Neural cell (in vitro differentiated cells): Measurements from ENCODE around the gene TFR2. TPM values are rescaled to one million over a fixed set of nuclear protein-coding genes. Genes with fewer than 3 reads are reported as not detected.

Source experiments
- H2AFZ ChIP-seq: fragments of 200-600, 300-800 bp; sonication (generic), shearing (Covaris generic); 2 replicates; pipeline ENCODE4 v1.6.0; 2014; ENCODE audit warnings: low read depth, mild to moderate bottlenecking, antibody characterized with exemption, low read length, moderate library complexity
- H3F3A ChIP-seq: fragments of 200-600 bp; shearing (Covaris generic); 2 replicates; pipeline ENCODE4 v1.6.1; 2016; ENCODE audit warnings: mild to moderate bottlenecking, moderate library complexity, mixed read lengths, antibody characterized with exemption, low read length; ENCODE audit not compliant: insufficient read depth, poor library complexity, severe bottlenecking
- H3K27ac ChIP-seq: fragments of 200-600, 300-800 bp; sonication (generic), shearing (Covaris generic); 2 replicates; pipeline ENCODE4 v1.5.1; 2014; ENCODE audit warnings: mild to moderate bottlenecking, low read length, moderate library complexity
- H3K27me3 ChIP-seq: fragments of 300-800, 200-600 bp; sonication (generic), shearing (Covaris generic); 2 replicates; pipeline ENCODE4 v1.6.0; 2014; ENCODE audit warnings: mild to moderate bottlenecking, low read depth, low read length, moderate library complexity; ENCODE audit not compliant: insufficient read depth
- H3K36me3 ChIP-seq: fragments of 300-800, 200-600 bp; sonication (generic), shearing (Covaris generic); 2 replicates; pipeline ENCODE4 v1.5.1; 2014; ENCODE audit warnings: mild to moderate bottlenecking, antibody characterized with exemption, low read length, moderate library complexity; ENCODE audit not compliant: insufficient read depth
- H3K4me2 ChIP-seq: fragments of 300-800, 200-600 bp; sonication (generic), shearing (Covaris generic); 2 replicates; pipeline ENCODE4 v1.6.0; 2014; ENCODE audit warnings: mild to moderate bottlenecking, low read length
- H3K4me3 ChIP-seq: fragments of 300-800, 200-600 bp; sonication (generic), shearing (Covaris generic); 2 replicates; pipeline ENCODE4 v1.5.1; 2014; ENCODE audit warnings: mild to moderate bottlenecking, low read length, moderate library complexity
- H3K79me2 ChIP-seq: fragments of 200-600 bp; shearing (Covaris generic); replicated peaks from 2 replicates; pipeline ENCODE4 v1.6.0; 2014; ENCODE audit warnings: mild to moderate bottlenecking, low read length, moderate library complexity; ENCODE audit not compliant: insufficient read depth
- H3K9ac ChIP-seq: fragments of 300-800, 200-600 bp; sonication (generic), shearing (Covaris generic); 2 replicates; pipeline ENCODE4 v1.6.1; 2016; ENCODE audit warnings: mild to moderate bottlenecking, low read length, mixed read lengths
- H3K9me2 ChIP-seq: fragments of 200-600 bp; shearing (Covaris generic); 2 replicates; pipeline ENCODE4 v1.6.1; 2016; ENCODE audit warnings: mild to moderate bottlenecking, low read length, mixed read lengths; ENCODE audit not compliant: insufficient read depth
- H3K9me3 ChIP-seq: fragments of 200-600, 300-800 bp; sonication (generic), shearing (Covaris generic); 2 replicates; pipeline ENCODE4 v1.6.1; 2016; ENCODE audit warnings: mild to moderate bottlenecking, mixed run types, low read length, moderate library complexity, mixed read lengths
- H4K20me1 ChIP-seq: fragments of 200-600 bp; shearing (Covaris generic); 2 replicates; pipeline ENCODE4 v1.6.1; 2016; ENCODE audit warnings: mild to moderate bottlenecking, mixed run types; ENCODE audit not compliant: insufficient read depth
- CTCF ChIP-seq: fragments of 450-650 bp; IDR thresholded peaks from 2 replicates; pipeline ENCODE4 v1.5.1; 2014; ENCODE audit warnings: antibody characterized with exemption, mild to moderate bottlenecking, moderate library complexity; ENCODE audit not compliant: poor library complexity, severe bottlenecking
- EP300 ChIP-seq: fragments of 450-650 bp; conservative IDR thresholded peaks from 2 replicates; pipeline ENCODE4 v1.6.1; 2014; ENCODE audit warnings: antibody characterized with exemption, mild to moderate bottlenecking, moderate library complexity; ENCODE audit not compliant: poor library complexity, severe bottlenecking
- EZH2 ChIP-seq: fragments of 200-600, 300-800 bp; shearing (Covaris generic), sonication (generic); IDR thresholded peaks from 2 replicates; pipeline ENCODE4 v1.6.1; 2014; ENCODE audit warnings: antibody characterized with exemption, low read length, borderline replicate concordance, mild to moderate bottlenecking; ENCODE audit not compliant: insufficient read depth, poor library complexity, severe bottlenecking
- MXI1 ChIP-seq: fragments of 450-650 bp; conservative IDR thresholded peaks from 2 replicates; pipeline ENCODE4 v1.6.1; 2014; ENCODE audit warnings: antibody characterized with exemption, mild to moderate bottlenecking; ENCODE audit not compliant: poor library complexity, severe bottlenecking
- POLR2AphosphoS5 ChIP-seq: IDR thresholded peaks from 2 replicates; pipeline ENCODE4 v1.6.1; 2012
- RAD21 ChIP-seq: fragments of 450-650 bp; conservative IDR thresholded peaks from 2 replicates; pipeline ENCODE4 v1.6.1; 2014; ENCODE audit warnings: antibody characterized with exemption, mild to moderate bottlenecking, moderate library complexity
- REST ChIP-seq: IDR thresholded peaks from 2 replicates; pipeline ENCODE4 v1.6.1; 2012; ENCODE audit warnings: borderline replicate concordance
- SMC3 ChIP-seq: fragments of 450-650 bp; conservative IDR thresholded peaks from 2 replicates; pipeline ENCODE4 v1.6.1; 2014; ENCODE audit warnings: antibody characterized with exemption, mild to moderate bottlenecking, moderate library complexity; ENCODE audit not compliant: poor library complexity
- TAF1 ChIP-seq: IDR thresholded peaks from 2 replicates; pipeline ENCODE4 v1.6.1; 2012; ENCODE audit warnings: low read depth
- polyA plus RNA-seq: library from polyadenylated mRNA; depleted of rRNA; stranded (reverse); fragments of >200 nt; gene quantifications from 2 replicates; pipeline ENCODE4 v1.2.3, GENCODE V29; 2014

Gene TFR2
- polyA plus RNA-seq, 1 donor from 2014 or later, result 21.0 TPM

- Histone ChIP-seq H3F3A (no peaks in the 10 kb centered on the region), H3K9me2 (no peaks in the 10 kb centered on the region), H3K4me2 (peak overlapping the region; percentile 59), H3K79me2 (peaks cover 28% of the 10 kb centered on the region), H3K27ac (peak overlapping the region; percentile 73), H3K27me3 (no peaks in the 10 kb centered on the region), H4K20me1 (no peaks in the 10 kb centered on the region), H3K9me3 (no peaks in the 10 kb centered on the region), H2AFZ (no peak overlapping the region), H3K36me3 (peaks cover 3% of the 10 kb centered on the region), H3K9ac (peak overlapping the region; percentile 97), H3K4me3 (peak overlapping the region; percentile 87)
- TF ChIP-seq REST (no peak), SMC3 (no peak), MXI1 (peak; percentile 64), POLR2AphosphoS5 (peak; percentile 12)
Measured at GRCh38 chr7:100675581-100676350, 34.4 kb upstream of the TFR2 start.

GRCh38 chr7:100675105-100675451 lies 33.7 kb upstream of the TFR2 start:
- H3K27ac ChIP-seq, result peak overlapping the region; percentile 88
- no peak overlapping the region for H3K4me2 ChIP-seq
- H3K9ac ChIP-seq, result peak overlapping the region; percentile 97

GRCh38 chr7:100674411-100675104 lies 33.2 kb upstream of the TFR2 start:
- Histone ChIP-seq H3K9ac (peak overlapping the region; percentile 97), H3K9me2 (no peaks in the 10 kb centered on the region), H3K36me3 (peaks cover 3% of the 10 kb centered on the region), H3K4me3 (peak overlapping the region; percentile 87), H4K20me1 (no peaks in the 10 kb centered on the region), H3F3A (no peaks in the 10 kb centered on the region), H3K79me2 (peaks cover 28% of the 10 kb centered on the region), H3K27me3 (no peaks in the 10 kb centered on the region), H3K9me3 (no peaks in the 10 kb centered on the region), H3K4me2 (peak overlapping the region; percentile 78), H2AFZ (peak overlapping the region; percentile 45), H3K27ac (peak overlapping the region; percentile 88)
- no peak for TF ChIP-seq CTCF
- TF ChIP-seq POLR2AphosphoS5, result no peak
- TF ChIP-seq MXI1, result no peak
- no peak for TF ChIP-seq EZH2
- no peak for TF ChIP-seq TAF1
- no peak for TF ChIP-seq EP300
- TF ChIP-seq REST, result no peak
- TF ChIP-seq SMC3, result no peak
- no peak for TF ChIP-seq RAD21

More at GRCh38 chr7:100675105-100675451, 33.7 kb upstream of the TFR2 start:
- no peaks in the 10 kb centered on the region for H3K9me3 ChIP-seq
- no peak for TF ChIP-seq EP300
- no peak for TF ChIP-seq EZH2
- TF ChIP-seq MXI1, result no peak
- TF ChIP-seq TAF1, result no peak
- no peak for TF ChIP-seq RAD21
- no peaks in the 10 kb centered on the region for H3K27me3 ChIP-seq
- no peaks in the 10 kb centered on the region for H4K20me1 ChIP-seq
- H3K4me3 ChIP-seq, result peak overlapping the region; percentile 87
- peaks cover 3% of the 10 kb centered on the region for H3K36me3 ChIP-seq
- no peaks in the 10 kb centered on the region for H3F3A ChIP-seq
- H3K79me2 ChIP-seq, result peaks cover 28% of the 10 kb centered on the region
- no peak overlapping the region for H2AFZ ChIP-seq
- H3K9me2 ChIP-seq, result no peaks in the 10 kb centered on the region
